NCI-H226 (cell line): ENCODE measurements around the gene NRBP1.
"Not testable (repeated sequence)": the region's sequence is repeated elsewhere in the genome, so short reads cannot be mapped to it uniquely, and the experiment has no call there.

Experiments
- DNase-seq: peaks from one replicate; pipeline ENCODE4 v3.0.0-alpha.2; 2015

Gene NRBP1

DNA sequence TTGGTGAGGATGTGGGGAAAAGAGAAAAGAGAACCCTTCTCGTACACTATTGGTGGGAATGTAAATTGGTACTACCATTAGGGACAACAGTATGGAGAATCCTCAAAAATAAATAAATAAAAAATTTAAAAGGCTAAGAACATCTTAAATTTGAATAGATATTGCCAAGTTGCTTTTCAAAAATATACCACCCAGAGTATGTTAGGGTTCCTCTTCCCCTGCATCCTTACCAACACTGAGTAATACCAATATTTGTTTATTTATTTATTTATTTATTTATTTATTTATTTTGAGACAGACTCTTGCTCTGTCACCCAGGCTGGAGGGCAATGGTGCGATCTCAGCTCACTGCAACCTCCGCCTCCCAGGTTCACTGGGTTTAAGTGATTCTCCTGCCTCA is 5.5 kb upstream of the NRBP1 start:
- DNase-seq = no peak

DNA sequence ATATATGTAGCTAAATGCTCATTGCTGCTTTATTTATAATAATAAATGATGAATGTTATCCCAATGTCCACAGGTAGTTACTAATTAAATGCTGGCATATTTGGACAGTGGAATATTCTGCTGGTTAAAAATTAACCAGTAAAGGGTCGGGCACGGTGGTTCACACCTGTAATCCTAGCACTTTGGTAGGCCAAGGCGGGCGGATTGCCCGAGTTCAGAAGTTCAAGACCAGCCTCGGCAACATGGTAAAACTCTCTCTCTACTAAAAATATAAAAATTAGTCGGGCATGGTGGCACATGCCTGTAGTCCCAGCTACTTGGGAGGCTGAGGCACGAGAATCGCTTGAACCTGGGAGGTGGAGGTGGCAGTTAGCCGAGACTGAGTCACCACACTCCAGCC is 3.4 kb upstream of the NRBP1 start:
- not testable (repeated sequence) for DNase-seq

DNA sequence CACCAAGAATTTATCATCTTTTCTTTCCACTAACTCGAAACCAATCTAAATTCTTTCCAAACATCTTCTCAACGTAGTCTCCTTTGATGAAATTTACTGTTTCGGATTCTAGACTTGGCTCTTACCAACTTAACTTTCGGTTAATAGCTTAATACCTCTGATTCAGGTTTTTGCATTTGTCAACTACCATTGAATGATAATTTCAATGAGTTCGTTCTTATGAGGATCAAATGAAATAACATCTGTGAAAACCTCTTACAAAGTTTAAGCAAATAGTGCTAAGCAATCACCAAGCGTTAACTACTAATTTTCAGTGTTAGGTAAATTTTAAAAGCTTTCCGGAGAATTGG is 593 bp upstream of the NRBP1 start:
- DNase-seq = no peak

DNA sequence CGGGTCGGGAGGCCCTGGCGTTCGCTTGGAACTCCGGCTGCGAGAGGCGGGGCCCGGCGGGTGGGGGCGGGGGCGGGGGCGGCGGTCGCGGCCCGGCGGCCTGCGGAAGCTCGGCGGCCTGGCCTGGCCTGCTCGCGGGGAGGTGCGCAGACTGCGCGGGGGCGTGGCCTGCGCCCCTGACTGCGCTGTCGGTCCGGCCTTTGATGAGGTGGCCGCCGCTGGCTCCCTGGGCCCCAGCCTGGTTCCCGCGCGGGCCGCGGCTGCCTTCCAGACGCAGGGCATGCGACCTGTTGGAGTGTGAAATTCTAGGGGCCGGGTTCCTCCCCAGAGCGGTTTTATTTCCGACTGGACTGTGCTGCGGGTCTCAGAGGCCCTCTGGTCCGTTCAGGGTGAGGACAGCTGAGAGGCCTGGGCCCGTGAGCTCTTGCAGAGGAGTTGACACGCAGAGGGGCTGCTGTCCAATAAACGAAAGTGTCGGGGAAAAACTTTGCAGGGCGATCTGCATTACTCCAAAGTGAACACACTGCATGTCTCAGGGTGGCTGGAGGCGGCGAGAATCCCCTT is 629 bp downstream of the NRBP1 start:
- peak; percentile 82 for DNase-seq

DNA sequence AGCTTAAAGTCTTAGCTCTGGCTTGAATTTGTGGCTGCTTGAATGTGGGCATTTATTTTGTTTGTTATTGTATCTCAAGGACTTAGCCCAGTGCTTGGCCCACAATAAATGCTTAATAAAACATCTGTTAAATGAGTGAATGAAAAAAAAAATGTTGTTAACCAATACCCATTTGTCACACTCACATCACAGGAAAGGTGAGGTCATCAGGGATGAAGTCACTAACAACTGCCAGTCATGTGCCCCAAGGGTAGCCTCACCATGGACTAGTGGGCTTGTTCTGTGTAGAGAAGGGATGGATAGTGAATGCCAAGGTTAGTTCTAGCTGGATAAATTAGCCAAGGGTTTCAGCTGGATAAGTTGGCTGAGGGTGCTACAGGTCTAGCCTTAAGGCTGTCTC is 3.0 kb downstream of the NRBP1 start:
- peak; percentile 51 for DNase-seq

DNA sequence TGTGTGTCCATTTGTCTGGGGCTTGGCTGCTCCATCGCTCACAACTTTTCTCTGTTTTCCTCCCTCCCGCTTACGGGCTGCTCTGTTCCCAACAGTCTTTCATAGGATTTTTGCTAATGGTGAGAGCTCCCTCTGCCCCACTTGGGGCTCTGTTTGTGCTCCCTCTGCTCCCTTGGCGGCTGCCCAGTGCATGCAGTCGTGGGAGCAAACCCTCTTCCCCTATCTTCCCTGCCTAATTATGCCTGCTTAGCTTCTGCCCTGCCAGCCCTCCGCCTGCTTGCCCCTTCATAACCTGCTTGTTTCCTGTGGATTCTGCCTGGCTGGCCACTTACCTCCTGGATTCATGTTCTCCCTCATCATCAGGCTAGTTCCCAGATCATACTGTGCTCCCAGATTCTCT is 7.2 kb downstream of the NRBP1 start:
- no peak for DNase-seq

DNA sequence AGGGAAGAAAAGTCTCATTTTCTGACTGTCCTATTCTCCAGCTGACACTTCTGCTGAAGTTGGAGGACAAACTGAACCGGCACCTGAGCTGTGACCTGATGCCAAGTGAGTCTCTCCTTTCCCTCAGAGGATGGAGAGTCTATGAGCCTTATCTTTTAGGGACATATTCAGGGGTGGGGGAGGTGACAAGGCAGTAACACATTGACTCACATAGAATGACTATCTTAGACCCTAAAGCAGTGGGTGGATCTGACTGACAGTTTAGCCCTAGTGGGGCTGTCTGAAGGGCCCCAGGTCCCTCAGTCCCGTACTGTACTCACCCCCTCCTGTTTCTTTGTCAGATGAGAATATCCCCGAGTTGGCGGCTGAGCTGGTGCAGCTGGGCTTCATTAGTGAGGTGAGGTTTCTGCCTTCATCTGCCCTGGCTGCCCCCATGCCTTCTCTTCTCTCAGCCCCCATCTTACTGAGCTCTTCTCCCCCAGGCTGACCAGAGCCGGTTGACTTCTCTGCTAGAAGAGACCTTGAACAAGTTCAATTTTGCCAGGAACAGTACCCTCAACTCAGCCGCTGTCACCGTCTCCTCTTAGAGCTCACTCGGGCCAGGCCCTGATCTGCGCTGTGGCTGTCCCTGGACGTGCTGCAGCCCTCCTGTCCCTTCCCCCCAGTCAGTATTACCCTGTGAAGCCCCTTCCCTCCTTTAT is 12.9 kb downstream of the NRBP1 start:
- no peak for DNase-seq

DNA sequence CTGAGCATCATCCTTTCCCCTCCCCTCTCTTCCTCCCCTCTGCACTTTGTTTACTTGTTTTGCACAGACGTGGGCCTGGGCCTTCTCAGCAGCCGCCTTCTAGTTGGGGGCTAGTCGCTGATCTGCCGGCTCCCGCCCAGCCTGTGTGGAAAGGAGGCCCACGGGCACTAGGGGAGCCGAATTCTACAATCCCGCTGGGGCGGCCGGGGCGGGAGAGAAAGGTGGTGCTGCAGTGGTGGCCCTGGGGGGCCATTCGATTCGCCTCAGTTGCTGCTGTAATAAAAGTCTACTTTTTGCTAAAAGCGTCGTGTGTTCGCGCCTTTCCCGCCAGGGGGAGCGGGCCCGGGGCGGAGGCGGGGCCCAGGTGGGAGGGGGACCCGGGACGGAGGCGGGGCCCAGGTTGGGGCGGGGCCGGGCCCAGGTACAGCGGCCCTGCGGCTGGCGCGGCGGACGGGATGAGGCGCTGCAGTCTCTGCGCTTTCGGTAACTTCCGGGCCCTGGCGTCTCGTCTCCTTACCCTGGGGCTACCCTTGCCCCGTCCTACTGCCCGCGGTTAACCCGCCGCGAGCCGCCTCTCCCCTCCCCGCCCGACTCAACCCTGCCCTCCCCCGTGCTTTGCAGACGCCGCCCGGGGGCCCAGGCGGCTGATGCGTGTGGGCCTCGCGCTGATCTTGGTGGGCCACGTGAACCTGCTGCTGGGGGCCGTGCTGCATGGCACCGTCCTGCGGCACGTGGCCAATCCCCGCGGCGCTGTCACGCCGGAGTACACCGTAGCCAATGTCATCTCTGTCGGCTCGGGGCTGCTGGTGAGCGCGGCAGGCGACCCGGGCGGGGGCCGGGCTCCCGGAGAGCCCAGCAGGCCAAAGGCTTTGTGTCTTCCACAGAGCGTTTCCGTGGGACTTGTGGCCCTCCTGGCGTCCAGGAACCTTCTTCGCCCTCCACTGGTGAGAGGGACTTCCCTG is 13.8 kb downstream of the NRBP1 start, which contains the start of gene KRTCAP3:
KRTCAP3 (plus strand) TSS at position 424 of the 962 bp plus-strand sequence; CDS start at position 456, 32 bp downstream.
- no peak for DNase-seq

DNA sequence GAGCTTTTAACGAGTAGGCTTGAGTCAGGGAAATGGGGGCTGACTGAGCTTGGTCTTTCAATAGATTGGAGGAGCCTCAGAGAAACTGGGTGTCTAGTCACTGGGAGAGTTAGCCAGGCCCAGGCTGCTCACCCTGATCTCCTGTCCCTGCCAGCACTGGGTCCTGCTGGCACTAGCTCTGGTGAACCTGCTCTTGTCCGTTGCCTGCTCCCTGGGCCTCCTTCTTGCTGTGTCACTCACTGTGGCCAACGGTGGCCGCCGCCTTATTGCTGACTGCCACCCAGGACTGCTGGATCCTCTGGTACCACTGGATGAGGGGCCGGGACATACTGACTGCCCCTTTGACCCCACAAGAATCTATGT is 14.5 kb downstream of the NRBP1 start:
- DNase-seq = no peak

DNA sequence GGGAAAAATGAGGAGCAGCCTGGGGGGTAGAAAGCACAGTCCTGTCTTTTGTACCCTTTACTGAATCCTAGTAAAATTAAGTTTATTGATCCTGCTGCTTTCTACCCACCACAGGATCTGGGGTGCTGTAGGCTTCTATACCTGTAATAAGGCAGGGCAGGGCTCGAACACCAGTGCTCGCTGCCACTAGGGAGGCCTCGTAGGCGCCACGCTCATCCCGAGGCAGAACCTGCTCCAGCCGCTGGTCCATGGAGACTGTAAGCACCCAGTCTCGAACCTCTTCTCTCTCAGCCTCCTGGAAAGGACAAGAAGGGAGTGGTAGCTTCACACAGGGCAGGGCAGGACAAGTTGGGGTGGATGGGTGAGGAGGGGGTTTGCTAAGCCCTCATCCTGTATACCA is 16.7 kb downstream of the NRBP1 start:
- DNase-seq = no peak

DNA sequence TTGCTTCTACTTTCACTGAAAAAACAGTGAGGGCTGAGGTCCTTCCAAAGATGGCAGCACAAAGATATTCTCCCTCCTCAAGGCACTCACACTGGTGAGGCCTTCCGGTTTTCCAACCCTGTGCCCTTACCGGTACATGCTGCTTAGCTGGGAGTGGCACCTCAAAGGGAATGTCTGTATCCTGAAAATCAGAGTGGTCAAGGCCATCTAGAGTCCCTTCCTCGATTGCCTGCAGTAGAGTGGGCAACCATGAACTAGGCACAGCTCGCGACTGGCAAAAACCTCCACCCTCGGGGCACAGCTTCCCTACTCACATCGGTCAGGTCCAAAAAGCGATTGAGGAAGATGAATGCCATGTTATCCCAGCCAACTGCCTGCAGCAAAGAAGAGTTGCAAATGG is 17.2 kb downstream of the NRBP1 start:
- DNase-seq = no peak

DNA sequence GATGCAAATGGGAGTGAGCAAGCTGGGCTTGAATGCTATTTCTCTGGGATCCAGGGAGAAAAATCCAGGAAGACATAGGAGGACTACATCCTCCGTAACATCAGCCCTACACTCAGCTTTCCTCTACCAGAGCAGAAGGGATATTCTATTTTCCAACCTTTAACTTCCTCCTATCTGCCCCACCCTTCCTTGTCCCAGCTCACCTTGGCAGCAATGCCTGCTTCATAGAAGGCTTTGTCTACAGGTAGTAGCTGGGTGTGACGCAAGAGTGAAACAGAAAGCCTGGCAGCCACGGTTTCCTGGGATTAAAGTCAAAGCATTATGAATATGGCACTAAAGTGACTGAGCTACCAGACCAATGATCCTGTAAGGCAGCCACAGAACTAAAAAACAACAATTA is 17.6 kb downstream of the NRBP1 start:
- DNase-seq = no peak

DNA sequence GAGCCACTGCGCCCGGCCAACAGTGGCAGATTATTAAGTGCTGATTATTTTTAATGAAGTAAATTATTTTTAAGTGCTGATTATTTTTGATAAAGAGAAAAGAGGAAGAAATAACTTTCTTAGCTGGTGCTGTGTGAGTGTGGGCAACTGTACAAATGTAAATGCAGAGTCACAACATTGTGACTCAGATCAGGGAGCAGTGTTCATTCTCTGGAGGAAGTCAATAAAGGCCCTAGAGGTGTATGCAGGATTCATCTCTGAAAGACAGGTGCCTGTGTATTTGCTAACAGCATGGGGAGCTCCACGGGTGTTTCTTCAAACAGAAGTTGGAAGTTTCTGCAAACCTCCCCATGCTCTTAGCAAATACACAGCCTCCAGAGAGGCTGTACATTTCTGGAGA is 19.9 kb downstream of the NRBP1 start:
- DNase-seq = no peak

DNA sequence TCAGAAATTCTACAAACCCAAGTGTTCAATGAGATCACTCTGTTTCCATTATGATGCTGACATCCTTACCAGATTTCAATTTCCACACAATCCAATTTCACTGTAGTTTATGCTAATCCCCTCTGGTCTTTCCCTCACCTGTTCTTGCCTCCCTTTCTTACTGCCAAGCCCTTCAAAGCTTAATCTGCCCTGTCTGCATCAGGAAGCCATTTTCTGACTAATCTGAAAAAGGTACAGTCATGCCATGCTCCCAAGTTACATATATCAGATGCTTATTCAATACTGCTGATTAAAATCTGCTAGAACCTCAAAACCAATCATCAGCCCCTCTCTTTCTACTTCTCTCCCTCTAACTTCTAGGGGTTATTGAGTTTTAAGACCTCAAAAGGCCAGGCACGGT is 22.7 kb downstream of the NRBP1 start:
- no peak for DNase-seq

DNA sequence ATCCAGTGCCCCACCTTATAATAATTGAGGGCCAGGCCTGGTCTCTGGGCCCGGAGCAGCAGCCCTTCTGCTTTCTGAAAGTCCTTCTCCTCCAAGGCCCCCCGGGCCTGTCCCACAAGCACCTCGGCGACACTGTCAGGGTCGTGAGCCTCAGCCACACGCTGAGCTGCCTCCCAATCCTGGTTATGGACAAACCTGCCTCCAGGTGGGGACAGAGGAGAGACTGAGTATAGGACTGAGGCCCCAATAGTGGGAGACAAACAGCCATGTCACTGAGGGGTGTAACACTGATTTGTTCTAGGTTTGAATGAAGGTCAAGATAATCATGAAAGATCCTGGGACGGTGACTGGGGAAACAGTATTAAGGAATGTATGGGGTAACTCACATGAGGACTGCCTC is 25.5 kb downstream of the NRBP1 start:
- DNase-seq = no peak

DNA sequence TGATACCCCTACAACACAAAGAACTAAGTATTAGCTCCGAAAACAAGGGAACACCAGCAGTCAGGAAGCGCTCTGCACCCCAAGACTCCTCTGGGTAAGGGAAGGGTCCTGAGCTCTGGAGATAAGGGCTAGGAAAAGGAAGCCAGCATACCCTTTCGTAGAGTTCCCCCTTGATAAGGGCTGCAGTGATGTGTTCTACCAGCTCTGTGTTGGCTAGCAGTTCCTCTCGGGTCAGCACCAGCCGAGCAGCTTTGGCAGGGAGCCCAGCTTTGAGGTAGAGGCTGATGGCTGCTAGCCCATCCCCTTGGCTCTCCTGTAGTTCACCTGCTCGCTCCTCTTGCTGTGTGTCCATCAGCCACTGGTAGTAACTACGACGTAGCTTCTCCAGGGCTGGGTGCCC is 32.7 kb downstream of the NRBP1 start:
- DNase-seq = no peak

DNA sequence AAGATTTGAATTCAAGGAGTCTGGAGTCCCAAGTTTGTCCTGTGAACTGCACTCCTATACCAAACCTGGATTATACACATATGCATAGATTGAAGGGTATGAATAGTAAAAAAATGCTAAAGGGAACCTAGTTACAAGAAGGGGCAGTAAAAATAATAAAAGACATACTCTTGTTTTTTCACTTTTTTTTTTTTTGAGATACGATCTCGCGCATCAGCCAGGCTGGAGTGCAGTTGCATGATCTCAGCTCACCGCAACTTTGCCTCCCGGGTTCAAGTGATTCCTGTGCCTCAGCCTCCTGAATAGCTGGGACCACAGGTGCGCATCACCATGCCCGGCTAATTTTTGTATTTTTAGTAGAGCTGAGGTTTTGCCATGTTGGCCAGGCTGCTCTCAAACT is 36.0 kb downstream of the NRBP1 start:
- DNase-seq = no peak

DNA sequence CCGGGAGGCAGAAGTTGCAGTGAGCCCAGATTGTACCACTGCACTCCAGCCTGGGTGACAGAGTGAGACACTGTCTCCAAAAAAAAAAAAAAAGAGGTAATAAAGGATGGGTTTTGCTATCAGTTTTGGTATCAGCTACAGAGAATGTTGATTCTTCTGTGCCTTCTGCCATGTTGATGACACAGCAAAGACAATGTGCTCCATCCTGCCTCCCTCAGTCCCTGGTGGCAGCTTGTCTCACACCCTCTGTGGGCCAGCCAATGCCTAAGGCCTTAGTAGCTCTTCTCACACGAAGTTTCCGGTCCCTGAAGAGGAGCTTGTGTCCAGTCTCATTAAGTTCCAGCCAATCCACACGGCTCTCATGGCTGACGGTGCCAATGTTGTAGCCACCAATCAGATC is 43.5 kb downstream of the NRBP1 start:
- no peak for DNase-seq

DNA sequence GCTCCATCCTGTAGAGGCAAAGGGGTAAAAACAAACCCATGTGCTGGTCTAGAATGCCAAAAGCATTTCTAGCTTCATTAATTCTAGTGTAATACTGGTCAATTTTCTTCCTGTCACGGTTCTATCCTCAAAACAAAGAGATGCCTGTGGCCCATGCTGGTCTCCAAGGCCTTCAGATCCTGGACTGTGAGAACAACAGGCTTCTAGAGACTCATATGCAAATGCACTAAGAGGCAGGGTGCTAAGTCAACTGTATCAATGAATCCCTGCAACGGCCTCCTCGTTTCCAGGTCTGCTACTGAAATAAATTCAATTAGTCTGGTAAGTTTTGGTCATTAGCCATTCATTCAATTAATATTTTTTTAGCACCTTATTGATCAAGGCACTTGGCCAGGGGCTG is 57.1 kb downstream of the NRBP1 start:
- DNase-seq = no peak

DNA sequence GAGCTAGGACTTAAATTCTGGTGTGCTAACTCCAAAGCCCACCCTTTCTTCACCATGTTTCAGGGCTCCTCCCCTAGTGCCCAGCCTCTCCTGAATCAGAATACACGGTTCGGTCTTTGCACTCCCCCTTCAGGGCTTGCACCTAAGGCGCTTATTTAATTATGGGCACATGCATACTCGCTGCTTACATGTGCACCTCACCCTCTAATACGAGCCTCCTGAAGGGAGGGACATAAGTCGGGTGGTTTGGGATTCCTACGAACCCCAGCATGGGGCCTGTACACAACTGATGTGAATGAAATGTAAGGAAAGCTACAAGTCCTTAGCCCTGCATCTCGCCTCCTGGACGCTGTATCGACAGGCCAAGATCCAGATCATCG is 60.7 kb downstream of the NRBP1 start:
- DNase-seq = no peak

DNA sequence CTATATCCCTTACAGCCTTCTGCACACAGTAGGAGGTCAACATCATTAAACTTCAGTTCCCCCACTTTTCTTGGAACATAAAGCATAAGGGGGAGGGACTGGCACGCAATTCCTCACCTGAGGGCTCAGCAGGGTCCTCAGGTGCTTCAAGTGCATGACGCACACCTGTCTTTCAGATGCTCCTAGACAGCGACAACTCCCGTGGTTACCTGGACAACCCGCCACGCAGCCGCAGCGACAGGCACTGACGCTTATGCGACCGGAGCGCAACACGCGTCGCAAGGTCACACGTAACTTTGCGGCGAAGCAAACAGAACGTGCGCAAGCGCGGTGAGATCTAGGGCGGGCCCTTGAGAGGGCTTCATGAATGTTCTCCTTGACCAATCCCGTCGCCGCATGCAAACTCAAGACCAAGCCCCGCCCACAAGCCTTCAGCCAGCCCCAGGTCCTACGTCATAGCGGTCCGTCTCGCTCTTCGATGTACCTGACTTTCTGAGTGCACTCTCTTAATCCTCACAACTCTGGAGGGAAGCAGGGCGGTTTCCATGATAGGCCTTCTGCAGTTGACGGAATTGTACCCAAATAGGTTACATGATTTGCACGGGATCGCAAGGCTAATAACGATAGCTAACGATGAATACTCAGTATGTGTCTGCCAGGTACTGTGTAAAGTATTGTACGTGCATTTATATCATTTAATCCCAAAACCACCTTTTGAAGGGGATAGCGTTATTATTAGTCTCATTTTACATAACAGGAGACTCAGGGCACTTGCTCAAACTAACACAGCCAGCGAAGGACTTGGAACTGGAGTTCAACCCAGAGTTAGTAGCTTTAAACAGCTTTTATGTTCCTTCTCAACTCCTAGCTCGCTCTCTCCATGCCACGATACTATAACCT is 61.3 kb downstream of the NRBP1 start, which contains the start of gene IFT172:
IFT172 (minus strand) TSS at position 246 of the 900 bp plus-strand sequence; CDS start at position 156, 90 bp downstream.
- peak; percentile 94 for DNase-seq
